ENCODE measurements around the gene CDS1.

Gene CDS1

GRCh38 chr4:84669201-84669600 lies 86.3 kb downstream of the CDS1 start:
- TF ChIP-seq REST (IDR thresholded peaks at IDR 0.05; ENCODE audit: insufficient read depth in 1 of 2, low read depth in 2 of 2, low read length in 2 of 2) = no peak
- TF ChIP-seq FOXP2 (optimal IDR thresholded peaks at IDR 0.05; ENCODE audit: borderline replicate concordance, extremely low read depth, extremely low read length, insufficient read depth) = no peak
- no peak for TF ChIP-seq TAF1 (IDR thresholded peaks at IDR 0.05; ENCODE audit: borderline replicate concordance, insufficient read depth, low read length)
- TF ChIP-seq SIN3A (IDR thresholded peaks at IDR 0.05; ENCODE audit: borderline replicate concordance, insufficient read depth, low read length) = no peak
- TF ChIP-seq POLR2AphosphoS5 (IDR thresholded peaks at IDR 0.05; ENCODE audit: low read depth, low read length) = no peak

GRCh38 chr4:84672177-84672576 lies 89.2 kb downstream of the CDS1 start:
- TF ChIP-seq SIN3A (IDR thresholded peaks at IDR 0.05; ENCODE audit: borderline replicate concordance, insufficient read depth, low read length) (no peak), TAF1 (IDR thresholded peaks at IDR 0.05; ENCODE audit: borderline replicate concordance, insufficient read depth, low read length) (no peak), REST (IDR thresholded peaks at IDR 0.05; ENCODE audit: insufficient read depth in 1 of 2, low read depth in 2 of 2, low read length in 2 of 2) (no peak), POLR2AphosphoS5 (IDR thresholded peaks at IDR 0.05; ENCODE audit: low read depth, low read length) (no peak), FOXP2 (optimal IDR thresholded peaks at IDR 0.05; ENCODE audit: borderline replicate concordance, extremely low read depth, extremely low read length, insufficient read depth) (no peak)

GRCh38 chr4:84673475-84674240 lies 90.7 kb downstream of the CDS1 start:
- no peak for TF ChIP-seq REST (IDR thresholded peaks at IDR 0.05; ENCODE audit: insufficient read depth in 1 of 2, low read depth in 2 of 2, low read length in 2 of 2)
- TF ChIP-seq TAF1 (IDR thresholded peaks at IDR 0.05; ENCODE audit: borderline replicate concordance, insufficient read depth, low read length) = no peak
- no peak for TF ChIP-seq POLR2AphosphoS5 (IDR thresholded peaks at IDR 0.05; ENCODE audit: low read depth, low read length)
- TF ChIP-seq SIN3A (IDR thresholded peaks at IDR 0.05; ENCODE audit: borderline replicate concordance, insufficient read depth, low read length) = no peak
- TF ChIP-seq FOXP2 (optimal IDR thresholded peaks at IDR 0.05; ENCODE audit: borderline replicate concordance, extremely low read depth, extremely low read length, insufficient read depth) = no peak

- TF ChIP-seq REST (IDR thresholded peaks at IDR 0.05; ENCODE audit: insufficient read depth in 1 of 2, low read depth in 2 of 2, low read length in 2 of 2) (no peak), SIN3A (IDR thresholded peaks at IDR 0.05; ENCODE audit: borderline replicate concordance, insufficient read depth, low read length) (no peak), TAF1 (IDR thresholded peaks at IDR 0.05; ENCODE audit: borderline replicate concordance, insufficient read depth, low read length) (no peak), POLR2AphosphoS5 (IDR thresholded peaks at IDR 0.05; ENCODE audit: low read depth, low read length) (no peak), FOXP2 (optimal IDR thresholded peaks at IDR 0.05; ENCODE audit: borderline replicate concordance, extremely low read depth, extremely low read length, insufficient read depth) (no peak)
These were observed 94.2 kb downstream of the CDS1 start for GRCh38 chr4:84677093-84677492.
